Epithelial cell of esophagus (primary cell): Measurements from ENCODE around the gene ECPAS.
"Not testable (repeated sequence)": the region's sequence is repeated elsewhere in the genome, so short reads cannot be mapped to it uniquely, and the experiment has no call there.

Source experiments
- DNase-seq: peaks from one replicate; pipeline ENCODE4 v3.0.0; 2010; ENCODE audit warnings: low read depth
- H3K4me3 ChIP-seq: 2 replicates; pipeline ENCODE4 v1.5.1; 2011; ENCODE audit warnings: mild to moderate bottlenecking, low read length, control low read depth
- TF ChIP-seq, protein P1 (sequence below): IDR thresholded peaks from 2 replicates; pipeline ENCODE4 v1.5.1; 2011; ENCODE audit warnings: low read depth, mild to moderate bottlenecking, low read length, control low read depth, inconsistent platforms; ENCODE audit not compliant: insufficient read depth; ENCODE audit errors: missing control alignments

Gene ECPAS

DNA sequence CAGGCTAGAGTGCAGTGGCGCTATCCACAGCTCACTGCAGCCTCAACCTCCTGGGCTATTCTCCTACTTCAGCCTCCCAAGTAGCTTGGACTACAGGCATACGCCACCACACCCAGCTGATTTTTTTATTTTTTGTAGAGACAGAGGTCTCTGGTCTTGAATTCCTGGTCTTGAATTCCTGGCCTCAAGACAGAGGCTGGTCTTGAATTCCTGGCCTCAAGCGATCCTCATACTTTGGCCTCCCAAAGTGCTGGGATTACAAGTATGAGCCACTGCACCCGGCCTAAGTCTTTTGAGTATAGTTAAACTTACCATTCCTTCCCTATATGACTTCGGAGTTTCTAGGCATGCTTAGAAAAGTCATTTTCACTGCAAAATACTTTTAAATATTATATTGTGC is 29.4 kb downstream of the ECPAS start:
- DNase-seq = no peak
- TF ChIP-seq, protein P1, sequence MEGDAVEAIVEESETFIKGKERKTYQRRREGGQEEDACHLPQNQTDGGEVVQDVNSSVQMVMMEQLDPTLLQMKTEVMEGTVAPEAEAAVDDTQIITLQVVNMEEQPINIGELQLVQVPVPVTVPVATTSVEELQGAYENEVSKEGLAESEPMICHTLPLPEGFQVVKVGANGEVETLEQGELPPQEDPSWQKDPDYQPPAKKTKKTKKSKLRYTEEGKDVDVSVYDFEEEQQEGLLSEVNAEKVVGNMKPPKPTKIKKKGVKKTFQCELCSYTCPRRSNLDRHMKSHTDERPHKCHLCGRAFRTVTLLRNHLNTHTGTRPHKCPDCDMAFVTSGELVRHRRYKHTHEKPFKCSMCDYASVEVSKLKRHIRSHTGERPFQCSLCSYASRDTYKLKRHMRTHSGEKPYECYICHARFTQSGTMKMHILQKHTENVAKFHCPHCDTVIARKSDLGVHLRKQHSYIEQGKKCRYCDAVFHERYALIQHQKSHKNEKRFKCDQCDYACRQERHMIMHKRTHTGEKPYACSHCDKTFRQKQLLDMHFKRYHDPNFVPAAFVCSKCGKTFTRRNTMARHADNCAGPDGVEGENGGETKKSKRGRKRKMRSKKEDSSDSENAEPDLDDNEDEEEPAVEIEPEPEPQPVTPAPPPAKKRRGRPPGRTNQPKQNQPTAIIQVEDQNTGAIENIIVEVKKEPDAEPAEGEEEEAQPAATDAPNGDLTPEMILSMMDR = no peak
- H3K4me3 ChIP-seq = no peak overlapping the region

DNA sequence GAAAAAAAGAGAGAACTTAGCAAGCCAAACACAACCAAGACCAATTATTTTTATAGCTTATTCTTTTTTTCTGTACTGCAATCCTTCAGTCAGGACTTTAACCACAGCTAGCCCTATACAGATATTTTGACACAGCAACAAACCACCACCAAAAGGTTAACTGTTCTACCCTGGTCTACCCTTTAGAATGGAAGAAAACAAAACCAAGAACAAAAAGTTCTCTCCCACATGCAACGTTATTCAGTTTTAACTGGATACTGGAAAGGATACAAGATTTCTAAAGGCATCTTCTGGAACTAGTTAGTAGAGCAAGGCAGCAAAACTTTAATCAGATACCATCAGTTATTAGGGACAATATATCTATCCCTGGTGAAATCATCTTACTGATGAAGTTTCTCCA is 32.6 kb downstream of the ECPAS start:
- H3K4me3 ChIP-seq = no peak overlapping the region
- no peak for DNase-seq
- TF ChIP-seq, protein P1 = no peak

DNA sequence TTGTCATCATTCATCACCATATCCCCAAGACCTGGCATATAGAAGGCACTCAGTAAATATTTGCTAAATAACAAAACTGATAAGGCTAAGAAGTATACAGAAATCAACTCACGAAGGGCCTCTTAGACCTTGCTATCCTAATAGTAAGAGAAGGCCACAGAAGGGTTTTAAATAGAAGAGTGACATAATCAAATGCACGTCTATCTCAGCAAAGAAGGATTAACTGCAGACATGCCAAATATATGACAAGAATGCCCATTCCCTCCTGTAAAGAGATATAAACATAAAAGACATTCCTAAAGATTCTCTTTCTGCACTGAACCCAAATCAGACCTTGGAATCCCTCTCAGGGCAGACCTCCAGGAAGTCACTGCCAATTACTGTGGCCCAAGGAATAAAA is 34.1 kb downstream of the ECPAS start:
- H3K4me3 ChIP-seq = no peak overlapping the region
- TF ChIP-seq, protein P1 = no peak
- DNase-seq = no peak

DNA sequence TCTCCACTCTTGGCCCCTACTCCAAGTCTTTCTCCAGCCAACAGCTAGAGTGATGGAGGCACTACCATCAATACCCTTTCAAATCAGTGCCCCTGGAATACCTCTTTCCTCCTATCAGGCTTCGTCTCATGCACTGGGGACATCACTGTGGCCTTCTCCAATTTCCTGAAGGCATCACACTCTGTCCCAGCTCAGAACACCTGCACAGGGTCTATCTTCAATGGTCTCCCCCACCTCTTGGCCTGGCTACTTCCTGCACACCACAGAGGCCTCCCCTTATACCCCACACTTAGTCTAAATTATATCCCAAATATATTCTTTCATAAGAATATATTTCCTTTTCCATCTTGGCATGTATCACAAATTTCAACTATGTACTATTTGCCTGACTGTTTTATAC is 34.5 kb downstream of the ECPAS start:
- DNase-seq = no peak
- H3K4me3 ChIP-seq = no peak overlapping the region

DNA sequence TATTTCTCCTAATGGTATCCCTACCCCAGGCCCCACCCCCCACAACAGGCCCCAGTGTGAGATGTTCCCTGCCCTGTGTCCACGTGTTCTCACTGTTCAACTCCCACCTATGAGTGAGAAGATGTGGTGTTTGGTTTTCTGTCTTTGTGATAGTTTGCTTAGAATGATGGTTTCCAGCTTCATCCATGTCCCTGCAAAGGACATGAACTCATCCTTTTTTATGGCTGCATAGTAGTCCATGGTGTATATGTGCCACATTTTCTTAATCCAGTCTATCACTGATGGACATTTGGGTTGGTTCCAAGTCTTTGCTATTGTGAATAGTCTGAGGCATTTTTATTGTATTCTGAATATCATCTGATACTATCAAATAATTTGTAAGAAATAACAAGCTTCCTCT is 38.4 kb downstream of the ECPAS start:
- DNase-seq, H3K4me3 ChIP-seq: not testable (repeated sequence)

More for the DNA sequence above, 34.5 kb downstream of the ECPAS start:
- TF ChIP-seq, protein P1 = no peak

DNA sequence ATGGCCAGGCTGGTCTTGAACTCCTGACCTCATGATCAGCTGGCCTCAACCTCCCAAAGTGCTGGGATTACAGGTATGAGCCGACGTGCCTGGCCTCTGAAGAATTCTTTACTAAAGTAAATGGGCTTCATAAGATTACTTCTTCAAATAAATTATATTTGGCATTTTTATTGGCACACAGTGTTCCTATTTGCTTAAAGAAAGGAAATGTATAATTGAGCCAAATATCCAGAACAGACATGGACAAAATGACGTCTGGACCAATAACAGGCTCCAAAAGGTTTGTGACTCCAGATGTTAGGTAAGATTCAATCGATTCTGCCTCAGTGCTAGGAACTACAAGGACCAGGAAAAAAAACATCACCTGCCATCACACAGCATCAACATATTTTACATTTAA is 40.7 kb downstream of the ECPAS start:
- H3K4me3 ChIP-seq = no peak overlapping the region
- no peak for DNase-seq
- TF ChIP-seq, protein P1 = no peak

DNA sequence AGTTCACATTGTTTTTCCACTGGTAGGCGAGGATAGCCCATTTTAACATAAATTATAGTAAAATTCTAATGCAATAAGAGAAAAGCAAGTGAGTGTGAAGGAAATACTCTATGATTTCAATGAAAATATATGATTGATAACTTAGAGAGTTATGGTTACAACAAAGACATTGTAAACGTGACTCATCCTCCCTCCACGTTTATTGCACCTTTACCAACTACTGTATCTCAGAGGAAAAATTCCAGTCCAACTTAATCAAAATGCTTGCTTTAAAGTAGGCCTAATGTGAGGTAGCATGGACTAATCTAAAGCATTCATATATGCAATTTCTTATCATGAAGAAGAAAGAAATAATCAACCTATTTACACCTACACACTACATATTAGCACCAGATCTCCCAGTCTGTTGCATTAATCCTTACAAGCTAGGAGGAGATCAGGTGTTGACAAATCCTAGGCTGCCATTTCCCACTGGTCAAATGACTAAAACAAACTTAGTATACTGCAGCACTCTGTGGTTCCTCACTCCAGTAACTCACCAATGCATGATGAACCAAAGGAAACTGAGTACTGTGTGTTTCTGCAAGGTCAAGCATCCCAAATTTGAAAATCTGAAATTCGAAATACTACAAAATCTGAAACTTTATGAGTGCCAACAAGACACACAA is 41.7 kb downstream of the ECPAS start:
- TF ChIP-seq, protein P1 = no peak
- H3K4me3 ChIP-seq = no peak overlapping the region
- no peak for DNase-seq
